Measurements from ENCODE around the gene PAX7.
"Not testable (repeated sequence)": the region's sequence is repeated elsewhere in the genome, so short reads cannot be mapped to it uniquely, and the experiment has no call there.

PAX7 gene

GRCh38 chr1:18734461-18735223 is 104.0 kb downstream of the PAX7 start:
- DNase-seq, result no peak

GRCh38 chr1:18735224-18735997 is 104.8 kb downstream of the PAX7 start:
- no peak for DNase-seq

- no peak for DNase-seq
These were observed 106.3 kb downstream of the PAX7 start for GRCh38 chr1:18736958-18737357.

- DNase-seq, result no peak
These were observed 107.5 kb downstream of the PAX7 start for GRCh38 chr1:18738126-18738525.

- no peak for DNase-seq
These were observed 108.0 kb downstream of the PAX7 start for GRCh38 chr1:18738617-18739016.

GRCh38 chr1:18739408-18739807 is 108.8 kb downstream of the PAX7 start:
- no peak for DNase-seq

GRCh38 chr1:18739897-18740296 is 109.3 kb downstream of the PAX7 start:
- no peak for DNase-seq

GRCh38 chr1:18740617-18741016 is 110.0 kb downstream of the PAX7 start:
- DNase-seq, result no peak

GRCh38 chr1:18743233-18743632 is 112.6 kb downstream of the PAX7 start:
- no peak for DNase-seq

GRCh38 chr1:18744381-18744780 is 113.7 kb downstream of the PAX7 start:
- DNase-seq, result not testable (repeated sequence)

- DNase-seq, result no peak
These were observed 116.3 kb downstream of the PAX7 start for GRCh38 chr1:18746981-18747380.

GRCh38 chr1:18747671-18748070 is 117.0 kb downstream of the PAX7 start:
- no peak for DNase-seq

- DNase-seq, result no peak
These were observed 117.8 kb downstream of the PAX7 start for GRCh38 chr1:18748435-18748834.

GRCh38 chr1:18749569-18749968 is 118.9 kb downstream of the PAX7 start:
- no peak for DNase-seq

GRCh38 chr1:18750600-18750999 is 120.0 kb downstream of the PAX7 start:
- DNase-seq, result no peak

GRCh38 chr1:18751425-18751824 is 120.8 kb downstream of the PAX7 start:
- no peak for DNase-seq

- DNase-seq, result no peak
These were observed 121.8 kb downstream of the PAX7 start for GRCh38 chr1:18752409-18752808.

GRCh38 chr1:18760156-18760555 is 129.5 kb downstream of the PAX7 start:
- DNase-seq, result no peak

- no peak for DNase-seq
These were observed 131.5 kb downstream of the PAX7 start for GRCh38 chr1:18761948-18762840.

- no peak for DNase-seq
These were observed 133.7 kb downstream of the PAX7 start for GRCh38 chr1:18764362-18764761.

GRCh38 chr1:18765725-18766124 is 135.1 kb downstream of the PAX7 start:
- DNase-seq, result no peak

- no peak for DNase-seq
These were observed 135.7 kb downstream of the PAX7 start for GRCh38 chr1:18766328-18766727.

- not testable (repeated sequence) for DNase-seq
These were observed 136.9 kb downstream of the PAX7 start for GRCh38 chr1:18767576-18767975.
